ENCODE results near the gene EIF4A2. TPM values are rescaled to one million over a fixed set of nuclear protein-coding genes. Genes with fewer than 3 reads are reported as not detected.
"Not testable (repeated sequence)": the region's sequence is repeated elsewhere in the genome, so short reads cannot be mapped to it uniquely, and the experiment has no call there.

Gene EIF4A2
- total RNA-seq, 1 experiment from 2014 or later, result 435 TPM

DNA sequence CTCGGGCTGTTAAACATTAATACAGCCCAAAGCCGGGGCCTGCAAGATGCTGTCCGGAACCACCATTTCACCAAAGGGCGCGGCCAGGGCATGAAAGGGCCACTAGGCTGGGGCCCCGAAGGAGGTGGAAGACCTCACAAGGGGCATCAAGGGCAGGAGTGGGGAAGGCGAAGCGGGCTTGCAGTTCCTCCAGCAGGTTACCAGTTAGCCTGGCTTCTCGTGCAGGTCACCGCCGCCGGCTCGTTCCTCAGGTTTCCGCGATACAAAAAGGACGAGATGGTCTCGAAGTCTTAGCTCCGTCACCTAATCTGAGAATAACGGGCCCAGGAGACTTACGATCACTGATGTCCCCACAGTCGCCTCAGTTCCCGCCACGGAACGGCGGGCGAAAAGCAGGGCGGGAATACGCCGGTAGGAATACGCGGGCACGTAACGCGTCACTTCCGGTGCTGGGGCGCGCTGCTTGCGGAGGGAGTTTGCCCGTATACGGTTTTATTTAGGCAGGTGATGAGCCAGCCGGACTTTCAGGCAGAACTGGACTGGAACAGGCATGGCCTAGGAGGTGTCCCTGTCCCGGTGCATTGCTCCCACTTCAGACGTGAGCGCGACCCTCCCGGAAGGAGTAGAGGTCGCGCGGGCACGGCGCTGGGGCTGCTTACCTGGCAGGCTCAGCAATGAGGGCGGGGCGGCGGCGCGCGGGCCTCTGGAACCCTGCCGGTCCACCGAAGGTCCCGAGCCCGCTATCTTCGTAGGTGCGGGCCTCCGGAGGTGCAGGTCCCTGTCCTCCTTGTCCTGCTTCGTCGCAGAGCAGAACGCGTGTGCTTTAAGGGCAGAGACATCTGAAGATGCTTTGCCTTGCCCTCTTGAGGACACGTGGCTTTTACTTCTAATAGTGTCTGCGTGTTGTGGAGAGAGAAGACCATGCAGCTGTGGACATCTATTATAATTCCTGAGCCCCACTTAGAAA lies 23.0 kb downstream of the EIF4A2 start, which contains the start of gene RFC4:
Gene RFC4, minus strand, starts transcription at position 394 of the 967 bp plus-strand sequence. CDS start 1,769 bp downstream, outside the sequence.
- TF ChIP-seq, protein P1, sequence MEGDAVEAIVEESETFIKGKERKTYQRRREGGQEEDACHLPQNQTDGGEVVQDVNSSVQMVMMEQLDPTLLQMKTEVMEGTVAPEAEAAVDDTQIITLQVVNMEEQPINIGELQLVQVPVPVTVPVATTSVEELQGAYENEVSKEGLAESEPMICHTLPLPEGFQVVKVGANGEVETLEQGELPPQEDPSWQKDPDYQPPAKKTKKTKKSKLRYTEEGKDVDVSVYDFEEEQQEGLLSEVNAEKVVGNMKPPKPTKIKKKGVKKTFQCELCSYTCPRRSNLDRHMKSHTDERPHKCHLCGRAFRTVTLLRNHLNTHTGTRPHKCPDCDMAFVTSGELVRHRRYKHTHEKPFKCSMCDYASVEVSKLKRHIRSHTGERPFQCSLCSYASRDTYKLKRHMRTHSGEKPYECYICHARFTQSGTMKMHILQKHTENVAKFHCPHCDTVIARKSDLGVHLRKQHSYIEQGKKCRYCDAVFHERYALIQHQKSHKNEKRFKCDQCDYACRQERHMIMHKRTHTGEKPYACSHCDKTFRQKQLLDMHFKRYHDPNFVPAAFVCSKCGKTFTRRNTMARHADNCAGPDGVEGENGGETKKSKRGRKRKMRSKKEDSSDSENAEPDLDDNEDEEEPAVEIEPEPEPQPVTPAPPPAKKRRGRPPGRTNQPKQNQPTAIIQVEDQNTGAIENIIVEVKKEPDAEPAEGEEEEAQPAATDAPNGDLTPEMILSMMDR (conservative IDR thresholded peaks at IDR 0.05; ENCODE audit: low read depth, low read length), result no peak
- no peak for TF ChIP-seq EZH2 (IDR thresholded peaks at IDR 0.05; ENCODE audit: borderline replicate concordance, low read depth, low read length, poor library complexity, severe bottlenecking)
- H3K4me1 ChIP-seq (ENCODE audit: insufficient read depth, low read length, poor library complexity, severe bottlenecking), result peaks cover 17% of the 10 kb centered on the region
- peaks cover 31% of the 10 kb centered on the region for H3K36me3 ChIP-seq (ENCODE audit: insufficient read depth, low read length, poor library complexity, severe bottlenecking)
- DNase-seq (ENCODE audit: low spot score), result peak; percentile 94
- POLR2A ChIA-PET (ENCODE audit: low non-redundant PET), result no interaction called here
- H3K9me3 ChIP-seq (ENCODE audit: low read depth, low read length, poor library complexity, severe bottlenecking), result no peaks in the 10 kb centered on the region
- H3K27me3 ChIP-seq (replicated peaks; ENCODE audit: insufficient read depth, low read depth, low read length, poor library complexity), result no peaks in the 10 kb centered on the region
- intact Hi-C loops (cut with micrococcal nuclease; ENCODE audit: unreplicated experiment), result no loop called here
- H3K27ac ChIP-seq (ENCODE audit: low read depth, low read length, poor library complexity, severe bottlenecking), result peak within 1 kb of the TSS; percentile 95
- CTCF ChIA-PET, result no interaction called here
- peak within 1 kb of the TSS; percentile 89 for H3K4me3 ChIP-seq (ENCODE audit: low read depth, low read length, poor library complexity, severe bottlenecking)
- BruUV-seq (replicated peaks), result TSS peak; percentile 95

DNA sequence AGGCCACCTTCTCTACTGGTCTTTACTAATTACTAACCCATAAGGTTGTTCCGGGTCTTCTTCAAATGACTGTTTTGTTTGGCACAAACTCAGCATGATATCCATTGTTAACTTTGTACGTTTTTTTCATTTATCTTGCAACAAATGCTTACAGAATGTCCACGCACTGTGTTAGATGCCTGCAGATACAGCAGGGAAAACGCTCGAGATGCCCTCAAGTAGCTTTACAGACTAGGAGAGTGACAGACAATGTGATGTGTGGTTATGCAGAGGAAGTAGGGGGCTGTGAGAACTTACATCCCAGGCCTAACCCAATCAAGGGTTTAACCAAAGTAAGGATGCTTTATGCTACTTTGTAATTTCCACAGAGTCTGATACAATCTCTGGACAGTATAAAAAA lies 23.9 kb downstream of the EIF4A2 start:
- ChIA-PET CTCF (no interaction called here), POLR2A (ENCODE audit: low non-redundant PET) (no interaction called here)

DNA sequence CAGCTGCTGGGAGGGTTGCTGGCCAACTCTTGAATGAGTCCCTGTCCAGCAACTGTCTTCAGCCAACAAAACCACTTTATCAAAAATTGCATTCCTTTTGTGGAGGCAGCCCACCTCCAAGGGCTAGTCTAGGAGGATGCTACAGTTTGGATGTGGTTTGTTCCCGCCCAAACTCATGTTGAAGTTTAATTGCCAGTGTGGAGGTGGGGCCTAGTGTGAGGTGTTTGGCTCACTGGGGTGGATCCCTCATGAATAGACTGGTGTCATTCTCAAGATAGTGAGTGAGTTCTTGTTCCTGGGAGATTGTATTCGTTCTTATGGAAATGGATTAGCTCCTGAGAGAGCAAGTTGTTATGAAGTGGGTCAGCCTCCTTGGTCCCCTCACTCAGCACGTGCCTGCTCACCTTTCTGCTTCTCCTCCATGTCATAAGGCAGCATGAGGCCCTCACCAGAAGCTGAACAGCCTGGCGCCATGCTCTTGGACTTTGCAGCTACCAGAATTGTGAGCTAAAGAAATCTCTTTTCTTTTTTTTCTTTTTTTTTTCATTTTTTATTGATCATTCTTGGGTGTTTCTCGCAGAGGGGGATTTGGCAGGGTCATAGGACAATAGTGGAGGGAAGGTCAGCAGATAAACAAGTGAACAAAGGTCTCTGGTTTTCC lies 27.1 kb downstream of the EIF4A2 start:
- Histone ChIP-seq H3K4me1 (ENCODE audit: insufficient read depth, low read length, poor library complexity, severe bottlenecking) (peaks cover 12% of the 10 kb centered on the region), H3K9me3 (ENCODE audit: low read depth, low read length, poor library complexity, severe bottlenecking) (no peaks in the 10 kb centered on the region), H3K27me3 (replicated peaks; ENCODE audit: insufficient read depth, low read depth, low read length, poor library complexity) (no peaks in the 10 kb centered on the region), H3K4me3 (ENCODE audit: low read depth, low read length, poor library complexity, severe bottlenecking) (no peak overlapping the region), H3K36me3 (ENCODE audit: insufficient read depth, low read length, poor library complexity, severe bottlenecking) (no peaks in the 10 kb centered on the region), H3K27ac (ENCODE audit: low read depth, low read length, poor library complexity, severe bottlenecking) (no peak overlapping the region)
- no peak for TF ChIP-seq EZH2 (IDR thresholded peaks at IDR 0.05; ENCODE audit: borderline replicate concordance, low read depth, low read length, poor library complexity, severe bottlenecking)
- TF ChIP-seq, protein P1 (conservative IDR thresholded peaks at IDR 0.05; ENCODE audit: low read depth, low read length), result no peak
- no TSS peak for BruUV-seq (replicated peaks)
- DNase-seq (ENCODE audit: low spot score), result no peak
- POLR2A ChIA-PET (ENCODE audit: low non-redundant PET), result no interaction called here
- CTCF ChIA-PET, result no interaction called here
- intact Hi-C loops (cut with micrococcal nuclease; ENCODE audit: unreplicated experiment), result no loop called here

More for the DNA sequence above, 23.9 kb downstream of the EIF4A2 start:
- H3K4me3 ChIP-seq (ENCODE audit: low read depth, low read length, poor library complexity, severe bottlenecking), result peak overlapping the region; percentile 89
- no peaks in the 10 kb centered on the region for H3K27me3 ChIP-seq (replicated peaks; ENCODE audit: insufficient read depth, low read depth, low read length, poor library complexity)
- DNase-seq (ENCODE audit: low spot score), result no peak
- peak overlapping the region; percentile 95 for H3K27ac ChIP-seq (ENCODE audit: low read depth, low read length, poor library complexity, severe bottlenecking)
- H3K4me1 ChIP-seq (ENCODE audit: insufficient read depth, low read length, poor library complexity, severe bottlenecking), result peaks cover 17% of the 10 kb centered on the region
- TF ChIP-seq, protein P1 (conservative IDR thresholded peaks at IDR 0.05; ENCODE audit: low read depth, low read length), result no peak
- no peak for TF ChIP-seq EZH2 (IDR thresholded peaks at IDR 0.05; ENCODE audit: borderline replicate concordance, low read depth, low read length, poor library complexity, severe bottlenecking)
- H3K9me3 ChIP-seq (ENCODE audit: low read depth, low read length, poor library complexity, severe bottlenecking), result no peaks in the 10 kb centered on the region
- no TSS peak for BruUV-seq (replicated peaks)
- H3K36me3 ChIP-seq (ENCODE audit: insufficient read depth, low read length, poor library complexity, severe bottlenecking), result peaks cover 28% of the 10 kb centered on the region
- intact Hi-C loops (cut with micrococcal nuclease; ENCODE audit: unreplicated experiment), result no loop called here

DNA sequence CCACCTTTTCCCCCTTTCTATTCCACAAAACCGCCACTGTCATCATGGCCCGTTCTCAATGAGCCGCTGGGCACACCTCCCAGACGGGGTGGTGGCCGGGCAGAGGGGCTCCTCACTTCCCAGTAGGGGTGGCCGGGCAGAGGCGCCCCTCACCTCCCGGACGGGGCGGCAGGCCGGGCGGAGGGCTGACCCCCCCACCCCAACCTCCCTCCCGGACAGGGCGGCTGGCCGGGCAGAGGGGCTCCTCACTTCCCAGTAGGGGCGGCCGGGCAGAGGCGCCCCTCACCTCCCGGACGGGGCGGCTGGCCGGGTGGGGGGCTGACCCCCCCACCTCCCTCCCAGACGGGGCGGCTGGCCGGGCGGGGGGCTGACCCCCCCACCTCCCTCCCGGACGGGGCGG lies 27.9 kb downstream of the EIF4A2 start:
- DNase-seq (ENCODE audit: low spot score); intact Hi-C loops (cut with micrococcal nuclease; ENCODE audit: unreplicated experiment); BruUV-seq (replicated peaks); CTCF ChIA-PET; H3K9me3 ChIP-seq (ENCODE audit: low read depth, low read length, poor library complexity, severe bottlenecking); H3K36me3 ChIP-seq (ENCODE audit: insufficient read depth, low read length, poor library complexity, severe bottlenecking); POLR2A ChIA-PET (ENCODE audit: low non-redundant PET); H3K4me3 ChIP-seq (ENCODE audit: low read depth, low read length, poor library complexity, severe bottlenecking); H3K27ac ChIP-seq (ENCODE audit: low read depth, low read length, poor library complexity, severe bottlenecking); H3K27me3 ChIP-seq (replicated peaks; ENCODE audit: insufficient read depth, low read depth, low read length, poor library complexity); H3K4me1 ChIP-seq (ENCODE audit: insufficient read depth, low read length, poor library complexity, severe bottlenecking): not testable (repeated sequence)
